OCI-LY7 (cell line): ENCODE results near the gene TMEM269. TPM values are rescaled to one million over a fixed set of nuclear protein-coding genes. Genes with fewer than 3 reads are reported as not detected.

Experiments used
- BruUV-seq: library from RNA; stranded (reverse); fragments of 400-500 nt; replicated peaks from 2 replicates; lab custom pipeline; 2021; lab: Mats Ljungman, UMichigan
- CTCF ChIA-PET: fragments of 300-600 bp; sonication (Branson Sonifier 250); formaldehyde crosslinking; loops from one replicate; lab custom pipeline; 2022; ENCODE audit warnings: antibody characterized with exemption; ENCODE audit not compliant: unreplicated experiment; lab: Charles Lee
- POLR2A ChIA-PET: fragments of 300-600 bp; sonication (Branson Sonifier 250); formaldehyde crosslinking; loops from one replicate; lab custom pipeline; 2022; ENCODE audit warnings: antibody characterized with exemption; lab: Charles Lee
- DNase-seq: peaks from one replicate; pipeline ENCODE4 v3.0.0-alpha.2; 2015; ENCODE audit warnings: low spot score
- H2AFZ ChIP-seq: fragments of 200-600 bp; sonication (generic), shearing (Covaris generic); 2 replicates; pipeline ENCODE4 v1.6.1; 2014; ENCODE audit warnings: mild to moderate bottlenecking, antibody characterized with exemption, low read length, moderate library complexity
- H3K27ac ChIP-seq: fragments of 200-600 bp; sonication (generic); 2 replicates; pipeline ENCODE4 v1.5.1; 2014; ENCODE audit warnings: mixed run types, low read depth, mild to moderate bottlenecking, moderate library complexity, low read length, inconsistent platforms; ENCODE audit not compliant: poor library complexity, severe bottlenecking
- H3K36me3 ChIP-seq: fragments of 200-600 bp; sonication (generic); 2 replicates; pipeline ENCODE4 v1.6.1; 2014; ENCODE audit warnings: mild to moderate bottlenecking, antibody characterized with exemption, low read length, moderate library complexity, mixed read lengths; ENCODE audit not compliant: insufficient read depth
- H3K4me1 ChIP-seq: fragments of 200-600 bp; sonication (generic); 2 replicates; pipeline ENCODE4 v1.5.1; 2014; ENCODE audit warnings: mild to moderate bottlenecking, low read length; ENCODE audit not compliant: insufficient read depth, poor library complexity, severe bottlenecking
- H3K4me2 ChIP-seq: fragments of 200-600 bp; sonication (generic); 2 replicates; pipeline ENCODE4 v1.6.1; 2014; ENCODE audit warnings: mild to moderate bottlenecking, low read length
- H3K4me3 ChIP-seq: fragments of 200-600 bp; sonication (generic); 2 replicates; pipeline ENCODE4 v1.5.1; 2014; ENCODE audit warnings: mild to moderate bottlenecking, low read depth, low read length; ENCODE audit not compliant: poor library complexity, severe bottlenecking
- H3K79me2 ChIP-seq: fragments of 200-600 bp; sonication (generic); 2 replicates; pipeline ENCODE4 v1.6.1; 2016; ENCODE audit warnings: low read depth, mild to moderate bottlenecking, low read length, moderate library complexity, mixed read lengths; ENCODE audit not compliant: insufficient read depth
- H3K9me2 ChIP-seq: fragments of 200-600 bp; sonication (generic); 2 replicates; pipeline ENCODE4 v1.6.1; 2016; ENCODE audit warnings: mild to moderate bottlenecking, low read length, mixed read lengths; ENCODE audit not compliant: insufficient read depth
- H3K9me3 ChIP-seq: fragments of 200-600 bp; sonication (generic); 2 replicates; pipeline ENCODE4 v1.6.1; 2014; ENCODE audit warnings: mild to moderate bottlenecking, mixed run types, low read length, mixed read lengths
- H4K20me1 ChIP-seq: fragments of 200-600 bp; sonication (generic); 2 replicates; pipeline ENCODE4 v1.6.1; 2014; ENCODE audit warnings: mild to moderate bottlenecking, antibody characterized with exemption, low read length, moderate library complexity, mixed read lengths; ENCODE audit not compliant: insufficient read depth
- CTCF ChIP-seq: fragments of 200-600 bp; sonication (generic); conservative IDR thresholded peaks from 2 replicates; pipeline ENCODE4 v1.5.1; 2014; ENCODE audit warnings: mild to moderate bottlenecking, antibody characterized with exemption, low read length, moderate library complexity, mixed read lengths
- EZH2phosphoT487 ChIP-seq: fragments of 200-600 bp; sonication (generic); IDR thresholded peaks from 2 replicates; pipeline ENCODE4 v1.6.1; 2018; ENCODE audit warnings: low read depth, borderline replicate concordance, mild to moderate bottlenecking, mixed run types, antibody characterized with exemption, low read length, moderate library complexity, mixed read lengths
- intact Hi-C: fragments of 100-400 bp; cut with micrococcal nuclease; formaldehyde crosslinking; loops from one replicate; pipeline ENCODE4 v1.10.0; 2022; ENCODE audit not compliant: unreplicated experiment
- total RNA-seq, 2 experiments: library from RNA; depleted of rRNA in 1 of 2; stranded (reverse); fragments of >200 nt in 1 of 2; shearing (Covaris generic) in 1 of 2; gene quantifications; 2 replicates each; pipeline ENCODE4 v1.2.3, GENCODE V29; 2014 to 2022

The TMEM269 gene
- total RNA-seq, 2 experiments from 2014 or later: 0.16 to 0.46 TPM

DNA sequence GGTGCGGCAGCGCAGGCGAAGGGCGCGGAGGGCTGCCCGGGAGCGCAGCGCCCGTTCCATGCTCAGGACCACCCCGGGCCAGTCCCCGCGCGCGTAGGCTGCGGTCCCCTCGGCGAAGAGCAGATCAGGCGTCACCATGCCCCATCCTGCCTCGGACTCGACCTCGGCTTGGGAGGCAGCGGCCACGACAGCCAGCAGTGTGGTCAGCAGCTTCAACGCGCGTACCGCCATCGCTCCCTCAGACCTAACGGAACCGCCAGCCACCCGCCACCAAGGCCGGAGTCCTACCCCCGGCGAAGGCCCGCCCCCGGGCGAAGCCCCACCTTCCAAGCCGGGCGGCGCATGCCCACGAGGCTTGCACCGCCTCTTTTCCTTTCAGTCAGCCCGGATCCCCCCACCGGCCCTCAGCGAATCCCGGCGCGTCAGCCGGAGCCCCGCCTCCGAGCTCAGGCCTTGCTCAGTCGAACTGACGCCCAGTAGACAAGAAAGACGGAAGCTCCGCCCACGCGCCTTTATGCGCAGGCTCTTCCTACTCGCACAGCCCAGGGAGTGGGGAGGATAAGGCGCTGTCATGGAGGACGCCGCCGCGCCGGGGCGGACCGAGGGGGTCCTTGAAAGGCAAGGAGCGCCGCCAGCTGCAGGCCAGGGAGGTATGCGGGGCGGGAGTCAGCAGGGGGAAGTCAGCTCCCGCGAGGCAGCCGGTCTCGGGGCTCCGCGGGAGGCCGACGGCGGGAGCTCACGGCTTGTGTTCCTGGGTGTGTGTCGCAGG lies 17.9 kb upstream of the TMEM269 start, which contains the start of the genes C1orf50 and P3H1:
Gene C1orf50 (plus strand): TSS at position 509 of the 769 bp plus-strand sequence. CDS start 63 bp downstream, at position 572.
Gene P3H1 (minus strand): TSS at position 288 of the 769 bp plus-strand sequence. CDS start 57 bp downstream, at position 231.
- H3K4me1 ChIP-seq: peaks cover 27% of the 10 kb centered on the region

GRCh38 chr1:42767510-42768000 lies 17.2 kb upstream of the TMEM269 start:
- TF ChIP-seq EZH2phosphoT487: no peak
- no peak for TF ChIP-seq CTCF
- DNase-seq: no peak
- Histone ChIP-seq H3K79me2 (peaks cover 49% of the 10 kb centered on the region), H3K9me3 (no peaks in the 10 kb centered on the region), H2AFZ (peak overlapping the region; percentile 69; the same call in 1 of the 2 replicates), H3K36me3 (peaks cover 15% of the 10 kb centered on the region), H4K20me1 (peaks cover 10% of the 10 kb centered on the region), H3K27ac (peak overlapping the region; percentile 52), H3K4me2 (peak overlapping the region; percentile 99), H3K4me1 (peaks cover 27% of the 10 kb centered on the region), H3K4me3 (peak overlapping the region; percentile 82), H3K9me2 (no peaks in the 10 kb centered on the region)
- CTCF ChIA-PET: interaction anchor here (1.1 to 2.3 kb wide), 3 partner anchors 41 to 174 kb away, joined by 4 to 9 read pairs (median 4); partner anchors contain the start of gene ZNF691
- no TSS peak for BruUV-seq
- POLR2A ChIA-PET: interaction anchor here (0.5 to 3.5 kb wide), 12 partner anchors 9 to 311 kb away, joined by 3 to 35 read pairs (median 3); partner anchors contain the start of genes PPCS, PPIH and ZNF691
- intact Hi-C loops: loop anchor here (1.0 to 10.0 kb wide), 4 partner anchors 85 to 433 kb away; partner anchors contain the start of genes FOXJ3, PPIH, SLC2A1 and YBX1

More for the DNA sequence above, 17.9 kb upstream of the TMEM269 start, which contains the start of the genes C1orf50 and P3H1:
- TF ChIP-seq CTCF (0 out of 2 replicates have a peak, but pooled peaks have one; percentile 7), EZH2phosphoT487 (no peak)
- peak; percentile 99 for DNase-seq
- POLR2A ChIA-PET: interaction anchor here (0.5 to 3.5 kb wide), 17 partner anchors 9 to 1793 kb away, joined by 3 to 35 read pairs (median 3); partner anchors contain the start of genes PPCS, PPIH and ZNF691
- Histone ChIP-seq H3K4me2 (peak within 1 kb of the TSS; percentile 99), H2AFZ (peak within 1 kb of the TSS; percentile 69; the same call in 1 of the 2 replicates), H3K4me3 (peak within 1 kb of the TSS; percentile 82), H3K9me2 (no peaks in the 10 kb centered on the region), H3K79me2 (peaks cover 49% of the 10 kb centered on the region), H3K36me3 (peaks cover 21% of the 10 kb centered on the region), H3K27ac (peak within 1 kb of the TSS; percentile 52), H4K20me1 (peaks cover 10% of the 10 kb centered on the region), H3K9me3 (no peaks in the 10 kb centered on the region)
- BruUV-seq: TSS peak; percentile 71
- CTCF ChIA-PET: interaction anchor here (1.1 to 2.3 kb wide), 3 partner anchors 42 to 175 kb away, joined by 4 to 9 read pairs (median 4); partner anchors contain the start of gene ZNF691
- intact Hi-C loops: loop anchor here (1.0 to 10.0 kb wide), 4 partner anchors 84 to 432 kb away; partner anchors contain the start of genes FOXJ3, PPIH, SLC2A1 and YBX1
